OCI-M2 (cell line): ENCODE results near the gene INO80B.
"Not testable (repeated sequence)": the region's sequence is repeated elsewhere in the genome, so short reads cannot be mapped to it uniquely, and the experiment has no call there.

Experiments used
- DNase-seq: peaks from one replicate; lab custom pipeline; 2025; ENCODE audit not compliant: unreplicated experiment; lab: John Stamatoyannopoulos, UW

INO80B gene

DNA sequence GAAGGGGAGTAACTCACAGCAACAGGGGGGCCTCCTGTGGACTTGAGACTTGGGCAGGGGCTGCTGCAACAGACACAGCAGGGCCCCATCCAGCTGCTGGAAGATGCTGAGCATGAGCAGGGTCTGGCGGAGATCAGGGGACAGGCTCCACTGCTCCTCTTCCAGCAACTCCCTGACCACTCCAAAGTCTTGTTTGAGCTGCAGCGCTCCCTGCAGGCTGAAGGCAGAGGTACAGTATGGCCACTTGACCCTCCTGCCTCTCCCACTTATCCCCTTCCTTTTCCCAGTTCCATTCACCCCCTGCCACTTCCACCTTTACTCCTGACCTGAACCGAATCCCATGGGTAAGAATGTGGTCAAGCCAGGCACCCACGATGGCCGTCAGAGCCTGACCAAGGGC lies 20.0 kb downstream of the INO80B start:
- DNase-seq, result no peak

DNA sequence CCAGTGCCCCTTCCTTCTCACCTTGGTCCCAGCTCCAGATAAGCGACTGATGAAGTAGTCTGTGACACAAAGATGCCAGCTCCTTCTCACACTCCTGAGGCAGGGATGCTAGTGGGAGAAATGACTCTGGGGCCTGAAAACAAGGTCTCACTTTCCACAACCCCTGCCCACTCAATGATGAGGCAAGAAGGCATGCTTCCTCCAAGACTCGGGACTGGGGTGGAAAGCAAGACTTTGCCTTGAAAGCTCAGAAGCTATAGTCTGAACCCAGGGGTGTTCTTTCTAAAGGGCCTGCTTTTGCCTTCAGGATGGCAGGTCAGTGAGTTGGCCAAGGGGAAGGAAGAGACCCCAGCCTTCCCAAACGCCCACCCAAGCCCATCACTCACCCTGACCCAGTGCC lies 26.5 kb downstream of the INO80B start:
- no peak for DNase-seq

DNA sequence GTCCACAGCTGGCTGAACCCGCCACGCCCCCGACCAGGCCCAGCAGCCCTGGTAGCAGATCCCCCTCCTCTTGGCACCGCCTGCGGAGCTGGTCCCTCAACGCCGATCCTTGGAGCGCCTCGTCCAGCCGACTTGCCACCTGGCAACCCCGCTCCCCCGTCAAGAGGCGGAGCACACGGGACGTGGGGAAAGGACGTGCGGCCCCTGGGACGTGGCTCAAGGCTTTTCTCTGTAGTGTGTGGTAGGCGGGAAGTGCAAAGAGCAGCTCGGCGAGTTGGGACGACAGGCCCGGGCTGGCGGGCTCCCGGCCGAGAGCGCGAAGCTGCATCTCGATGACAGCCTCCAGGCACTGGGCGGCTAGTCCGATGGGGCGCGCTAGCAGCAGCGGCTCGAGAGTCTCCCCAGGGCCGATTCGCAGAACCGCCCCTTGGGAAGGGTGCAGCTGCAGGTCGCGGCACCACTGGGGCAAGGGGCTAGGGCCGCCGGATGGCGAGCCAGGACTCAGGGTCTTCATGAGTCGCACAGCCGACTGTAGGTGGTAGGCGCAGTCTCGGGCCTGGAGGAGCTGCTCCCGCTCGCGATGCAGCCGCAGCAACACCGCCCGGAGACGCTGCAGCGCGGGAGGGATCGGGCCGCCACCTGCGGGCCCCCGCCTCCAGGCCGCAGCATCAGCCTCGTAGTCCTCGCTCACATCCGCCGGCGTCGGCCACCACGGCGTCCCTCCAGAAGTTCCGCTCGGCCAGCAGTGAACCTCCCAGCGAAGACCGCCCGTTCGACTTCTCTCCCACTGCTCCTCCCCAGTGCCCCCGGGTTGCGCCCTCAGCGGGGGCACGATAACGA lies 27.3 kb downstream of the INO80B start:
- DNase-seq, result no peak

DNA sequence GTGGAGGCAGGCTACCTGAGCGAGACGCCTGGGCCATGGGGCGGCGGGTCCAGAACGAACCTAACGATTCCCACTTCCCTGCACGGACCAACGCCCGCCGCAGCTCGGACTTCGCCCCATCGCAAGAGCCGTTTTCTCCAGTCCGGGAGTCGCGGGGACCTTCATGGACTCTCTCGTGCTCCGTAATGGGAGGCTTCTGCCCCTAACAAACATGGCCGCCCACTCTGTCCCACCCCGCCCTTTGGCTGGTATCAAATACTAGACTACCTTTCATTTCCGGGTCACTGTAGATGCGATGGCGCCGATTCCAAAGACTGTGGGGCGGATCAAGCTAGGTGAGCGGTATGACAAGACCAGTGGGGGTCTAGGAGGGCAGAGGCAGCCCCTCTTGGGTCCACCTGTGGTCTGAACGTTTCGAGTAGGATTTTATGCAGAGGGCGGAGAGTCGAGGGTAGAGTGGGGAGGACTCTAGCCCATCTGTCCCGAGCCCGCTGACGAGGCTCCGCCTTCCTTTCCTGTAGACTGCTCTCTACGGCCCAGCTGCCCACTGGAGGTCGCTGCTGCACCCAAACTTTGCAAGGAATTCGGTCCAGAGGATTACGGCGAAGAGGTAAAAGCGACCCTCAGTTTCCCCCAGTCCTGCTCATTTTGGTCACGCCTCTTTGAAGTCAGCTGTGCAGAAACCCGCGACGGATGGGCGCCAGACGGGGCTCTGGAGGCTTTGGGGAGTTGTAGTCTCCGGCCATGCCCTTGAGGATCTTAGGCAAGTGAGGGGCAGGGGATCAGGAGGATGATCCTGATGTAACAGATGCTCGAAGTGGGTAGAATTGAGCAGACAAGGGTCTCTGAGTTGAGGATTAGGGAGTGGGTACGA lies 28.2 kb downstream of the INO80B start, which contains the start of the genes CCDC142 and TTC31:
TSS of gene CCDC142 (minus strand) at position 198 of the 874 bp plus-strand sequence. CDS start at position 37, 161 bp downstream.
TSS of gene TTC31 (plus strand) at position 281 of the 874 bp plus-strand sequence. CDS start at position 296, 15 bp downstream.
- peak; percentile 93 for DNase-seq

DNA sequence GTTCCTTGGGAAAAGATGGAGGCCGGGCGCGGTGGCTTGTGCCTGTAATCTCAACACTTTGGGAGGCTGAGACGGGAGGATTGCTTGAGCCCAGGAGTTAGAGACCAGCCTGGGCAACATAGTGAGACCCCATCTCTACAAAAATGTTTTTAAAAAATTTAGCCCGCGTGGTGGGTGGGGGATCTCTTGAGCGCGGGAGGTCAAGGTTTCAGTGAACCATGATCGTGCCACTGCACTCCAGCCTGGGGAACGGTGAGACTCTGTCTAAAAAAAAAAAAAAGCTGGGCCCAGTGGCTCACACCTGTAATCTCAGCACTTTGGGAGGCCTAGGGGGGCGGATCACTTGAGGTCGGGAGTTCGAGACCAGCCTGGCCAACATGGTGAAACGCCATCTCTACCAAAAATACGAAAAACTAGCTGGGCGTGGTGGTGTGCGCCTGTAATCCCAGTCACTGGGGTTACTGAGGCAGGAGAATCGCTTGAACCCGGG lies 28.8 kb downstream of the INO80B start:
- DNase-seq, result not testable (repeated sequence)

DNA sequence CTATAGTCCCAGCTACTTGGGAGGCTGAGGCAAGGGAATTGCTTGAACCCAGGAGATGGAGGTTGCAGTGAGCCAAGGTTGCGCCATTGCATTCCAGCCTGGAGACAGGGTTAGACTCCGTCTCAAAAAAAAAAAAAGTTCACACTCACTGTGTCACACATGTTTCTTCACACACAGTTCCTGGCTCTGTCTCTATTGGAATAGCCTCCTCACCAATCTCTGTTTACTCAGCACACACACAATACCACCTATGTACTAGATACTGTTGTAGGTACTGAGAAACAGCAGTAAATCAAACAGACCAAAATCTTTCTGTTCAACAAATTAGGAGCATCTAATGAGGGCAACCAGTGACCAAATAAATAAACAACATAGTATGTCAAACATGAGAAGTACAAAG lies 31.3 kb downstream of the INO80B start:
- DNase-seq, result no peak

DNA sequence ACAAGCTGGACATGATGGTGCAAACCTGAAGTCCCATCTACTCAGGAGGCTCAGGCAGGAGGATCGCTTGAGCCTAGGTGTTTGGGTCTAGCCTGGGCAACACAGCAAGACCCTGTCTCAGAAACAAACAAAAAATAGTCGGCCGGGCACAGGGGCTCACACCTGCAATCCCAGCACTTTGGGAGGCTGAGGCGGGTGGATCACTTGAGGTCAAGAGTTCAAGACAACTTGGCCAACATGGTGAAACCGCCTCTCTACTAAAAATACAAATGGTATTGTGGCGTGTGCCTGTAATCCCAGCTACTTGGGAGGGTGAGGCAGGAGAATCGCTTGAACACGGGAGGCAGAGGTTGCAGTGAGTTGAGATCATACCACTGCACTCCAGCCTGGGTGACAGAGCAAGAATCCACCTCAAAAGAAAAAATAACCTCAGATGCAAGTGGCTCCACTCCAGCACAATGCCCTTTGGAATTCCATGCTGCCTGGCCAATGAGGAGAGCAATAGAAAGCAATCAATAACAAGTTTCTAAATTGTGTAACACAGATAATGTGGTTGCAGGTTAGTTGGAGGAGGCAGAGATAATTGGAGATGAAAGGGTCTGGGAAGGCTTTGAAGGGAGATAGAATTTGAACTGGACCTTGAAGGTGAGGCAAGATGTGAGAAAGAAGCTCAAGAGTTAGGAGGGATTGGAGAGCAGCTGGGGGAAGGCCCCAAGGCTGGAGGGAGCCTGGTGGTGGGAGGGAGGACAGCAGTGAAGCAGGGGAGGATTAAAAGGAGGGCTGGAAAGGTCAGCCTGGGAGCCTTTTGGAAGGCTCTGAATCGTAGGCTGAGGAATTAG lies 34.0 kb downstream of the INO80B start:
- no peak for DNase-seq

DNA sequence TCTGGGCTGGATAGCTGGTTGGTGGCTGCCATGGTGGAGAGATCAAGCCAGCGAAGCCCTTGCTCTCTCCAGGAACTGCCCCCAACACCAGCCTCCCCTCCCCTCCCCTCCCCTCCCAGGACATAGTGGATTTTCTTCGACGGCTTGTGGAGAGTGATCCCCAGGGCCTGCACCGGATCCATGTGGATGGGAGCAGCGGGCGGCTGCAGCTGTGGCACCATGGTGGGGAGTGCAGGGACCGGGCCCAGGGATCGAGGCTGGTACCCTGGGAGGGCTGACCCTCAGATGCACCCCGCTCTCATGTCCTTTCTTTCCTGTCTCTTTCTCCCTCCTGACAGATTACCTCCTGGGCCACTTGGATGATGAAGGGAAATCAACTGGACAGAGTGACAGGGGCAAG lies 35.0 kb downstream of the INO80B start:
- DNase-seq, result no peak

DNA sequence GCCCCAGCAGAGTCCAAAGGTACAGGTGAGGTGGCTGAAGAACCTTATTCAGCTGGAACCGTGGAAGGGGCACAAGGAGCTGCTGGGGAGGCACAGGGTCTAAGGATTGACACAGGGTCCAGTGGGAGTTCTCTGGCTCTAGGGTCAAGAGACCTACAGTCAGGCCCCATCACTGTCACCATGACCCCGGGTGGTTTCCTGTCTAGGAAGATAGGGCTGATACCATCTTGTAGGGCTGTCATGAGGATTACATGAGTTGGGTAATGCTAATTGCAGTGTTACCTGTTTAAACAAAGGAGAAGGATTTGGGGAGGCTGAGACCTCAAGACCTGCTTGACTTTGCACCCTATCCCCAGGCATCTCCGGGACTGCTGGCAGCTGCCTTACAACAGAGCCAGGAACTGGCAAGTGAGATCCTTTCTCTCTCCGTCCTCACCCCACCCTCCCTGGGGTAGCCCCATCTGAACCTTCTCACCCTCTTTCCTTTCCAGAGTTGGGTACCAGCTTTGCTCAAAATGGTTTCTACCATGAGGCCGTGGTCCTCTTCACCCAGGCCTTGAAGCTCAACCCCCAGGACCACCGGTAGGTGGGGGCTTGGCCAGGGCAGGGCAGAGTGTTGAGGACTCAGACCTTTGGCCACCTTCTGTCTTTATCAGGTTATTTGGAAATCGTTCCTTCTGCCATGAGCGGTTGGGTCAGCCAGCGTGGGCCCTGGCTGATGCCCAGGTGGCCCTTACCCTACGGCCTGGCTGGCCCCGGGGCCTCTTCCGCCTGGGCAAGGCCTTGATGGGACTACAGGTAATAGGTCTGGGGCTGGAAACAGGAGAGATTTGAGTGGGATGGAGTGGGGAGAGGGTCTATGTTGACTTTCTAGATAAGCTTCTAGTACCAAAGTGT lies 37.0 kb downstream of the INO80B start:
- no peak for DNase-seq

DNA sequence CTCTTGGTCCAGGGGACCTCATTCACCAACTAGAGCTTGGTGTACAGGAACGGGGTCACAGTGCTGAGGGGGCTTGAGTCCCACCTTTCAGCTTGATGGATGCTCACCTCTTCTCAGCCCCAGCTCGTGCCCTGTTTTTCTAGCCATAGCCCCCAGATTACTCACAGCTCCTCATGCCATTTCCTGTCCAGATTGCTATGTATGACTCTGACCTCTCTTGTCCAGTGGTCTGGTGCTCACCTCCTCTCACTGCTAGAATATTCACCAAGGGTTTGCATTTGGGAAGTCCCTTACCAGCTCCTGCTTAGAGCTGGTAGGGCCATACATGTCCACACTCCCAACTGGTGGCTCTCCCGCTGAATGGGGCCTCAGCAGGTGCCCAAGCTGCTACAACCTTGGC lies 38.7 kb downstream of the INO80B start:
- no peak for DNase-seq

DNA sequence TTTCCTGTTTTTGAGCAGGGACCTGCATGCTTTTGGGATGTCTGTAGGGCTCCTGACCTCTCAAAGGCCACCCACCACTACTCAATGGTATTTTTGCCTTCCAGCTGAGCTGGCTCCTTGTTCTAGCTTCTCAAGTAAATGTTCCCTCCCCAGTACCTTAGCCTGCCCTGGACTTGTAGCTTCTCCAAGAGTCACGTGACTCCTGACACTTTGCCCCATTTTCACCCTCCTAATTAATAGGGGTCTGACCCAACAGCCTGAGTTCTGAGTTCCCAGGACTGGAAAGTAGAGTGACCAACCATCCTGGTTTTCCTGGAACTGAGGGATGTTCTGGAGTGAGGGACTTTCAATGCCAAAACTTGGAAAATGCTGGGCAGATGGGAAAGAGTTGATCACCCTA lies 40.6 kb downstream of the INO80B start:
- DNase-seq, result no peak

DNA sequence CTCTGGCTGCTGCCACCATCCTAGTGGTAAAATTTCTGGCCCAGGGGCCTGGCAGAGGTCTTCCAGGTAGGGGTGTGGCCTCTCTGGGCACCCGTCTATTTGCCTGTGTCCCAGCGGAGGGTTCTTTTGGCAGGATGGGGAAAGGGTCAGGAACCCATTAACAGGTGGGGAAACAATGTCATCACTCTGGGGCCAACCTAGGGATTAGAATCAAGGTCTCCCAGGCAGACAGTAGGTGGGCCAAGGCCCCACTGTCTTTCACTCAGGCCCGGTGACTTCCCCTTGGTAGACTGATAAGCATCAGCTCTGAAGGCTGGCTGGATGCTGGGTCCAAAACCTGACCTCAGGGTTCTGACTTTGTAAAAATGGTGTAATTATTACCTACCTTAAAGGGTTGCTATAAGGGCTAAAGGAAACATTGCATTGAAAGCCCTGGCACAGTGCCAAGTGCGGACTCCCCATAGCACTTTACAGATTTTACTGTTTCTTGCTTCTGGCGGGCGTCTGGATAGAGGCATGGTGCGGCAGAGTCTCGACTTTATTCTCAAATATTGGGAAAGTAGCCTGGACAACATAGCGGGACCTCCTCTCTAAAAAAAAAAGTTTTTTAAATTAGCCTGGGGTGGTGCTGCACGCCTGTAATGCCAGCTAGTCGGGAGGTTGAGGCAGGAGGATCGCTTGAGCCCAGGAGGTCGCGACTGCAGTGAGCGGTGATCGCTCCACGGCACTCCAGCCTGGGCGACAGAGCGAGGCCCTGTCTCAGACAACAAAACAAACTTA lies 42.3 kb downstream of the INO80B start:
- DNase-seq, result no peak

DNA sequence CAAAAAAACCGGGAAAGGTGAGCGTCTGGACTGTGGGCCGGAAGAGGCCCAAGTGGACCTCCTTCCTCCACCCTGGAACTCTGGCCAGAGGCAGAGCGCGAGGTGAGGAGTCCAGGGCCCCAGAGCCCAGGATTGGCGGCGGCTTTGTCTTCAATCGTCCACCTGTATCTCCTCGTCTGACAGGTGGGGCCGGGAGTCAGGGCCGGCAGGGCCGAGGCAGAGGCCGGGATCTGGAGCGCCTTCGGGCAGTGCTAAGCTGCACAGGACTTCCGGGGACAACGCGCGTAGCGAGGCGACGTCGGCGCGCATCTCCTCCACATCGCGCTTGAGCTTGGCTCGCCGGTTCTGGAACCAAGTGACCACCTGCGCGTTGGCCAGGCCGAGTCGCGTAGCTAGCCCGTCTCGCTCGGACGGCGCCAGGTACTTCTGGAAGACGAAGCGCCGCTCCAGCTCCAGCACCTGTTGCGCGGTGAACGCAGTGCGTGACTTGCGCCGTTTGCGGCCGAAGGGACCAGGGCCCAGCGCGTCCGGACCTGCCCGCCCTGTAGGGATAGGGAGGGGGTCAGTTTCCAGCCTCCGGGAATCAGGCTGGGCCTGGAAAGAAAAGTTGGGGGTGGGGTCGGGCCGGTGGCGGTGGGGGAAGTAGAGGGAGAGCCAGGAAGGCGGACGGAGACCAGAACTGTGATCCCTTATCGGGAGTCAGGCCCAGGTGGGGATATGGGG lies 43.1 kb downstream of the INO80B start:
- DNase-seq, result no peak

DNA sequence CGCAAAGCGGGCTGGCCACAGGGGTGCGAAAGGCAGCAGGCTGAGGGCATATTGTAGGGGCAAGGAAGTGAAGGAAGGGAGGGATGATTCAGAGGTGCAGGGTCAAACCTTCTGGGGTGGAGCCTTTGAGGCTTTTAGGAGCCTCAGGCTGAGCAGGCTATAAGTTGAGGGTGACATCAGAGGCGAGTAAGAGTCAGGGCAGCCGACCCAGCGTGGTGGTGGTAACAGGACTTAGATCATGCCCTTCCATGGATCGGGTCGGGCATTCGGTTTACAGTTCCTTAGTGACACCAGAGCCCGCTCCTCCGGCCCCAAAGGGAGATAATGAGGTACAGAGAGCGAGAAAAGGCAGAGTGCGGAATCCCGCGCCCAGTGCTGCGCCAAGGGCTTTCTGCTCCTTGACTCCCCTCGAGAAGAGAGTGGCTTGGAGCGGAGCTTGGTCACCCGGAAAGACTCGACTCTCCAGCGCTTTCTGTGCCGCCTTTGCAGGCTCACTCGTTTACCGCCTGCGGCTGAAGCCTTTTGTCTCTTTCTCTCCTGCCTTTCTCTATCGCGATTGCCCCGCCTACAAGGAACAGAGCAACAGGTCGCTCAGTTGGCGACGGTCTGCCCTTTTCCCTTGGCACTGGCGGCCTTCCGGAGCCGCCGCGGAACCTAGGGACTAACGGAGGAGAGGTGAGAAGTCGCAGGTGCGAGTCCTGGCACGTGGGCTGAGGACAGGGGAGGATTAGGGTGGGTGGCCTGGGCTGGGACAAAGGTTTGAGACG lies 43.8 kb downstream of the INO80B start:
- no peak for DNase-seq

DNA sequence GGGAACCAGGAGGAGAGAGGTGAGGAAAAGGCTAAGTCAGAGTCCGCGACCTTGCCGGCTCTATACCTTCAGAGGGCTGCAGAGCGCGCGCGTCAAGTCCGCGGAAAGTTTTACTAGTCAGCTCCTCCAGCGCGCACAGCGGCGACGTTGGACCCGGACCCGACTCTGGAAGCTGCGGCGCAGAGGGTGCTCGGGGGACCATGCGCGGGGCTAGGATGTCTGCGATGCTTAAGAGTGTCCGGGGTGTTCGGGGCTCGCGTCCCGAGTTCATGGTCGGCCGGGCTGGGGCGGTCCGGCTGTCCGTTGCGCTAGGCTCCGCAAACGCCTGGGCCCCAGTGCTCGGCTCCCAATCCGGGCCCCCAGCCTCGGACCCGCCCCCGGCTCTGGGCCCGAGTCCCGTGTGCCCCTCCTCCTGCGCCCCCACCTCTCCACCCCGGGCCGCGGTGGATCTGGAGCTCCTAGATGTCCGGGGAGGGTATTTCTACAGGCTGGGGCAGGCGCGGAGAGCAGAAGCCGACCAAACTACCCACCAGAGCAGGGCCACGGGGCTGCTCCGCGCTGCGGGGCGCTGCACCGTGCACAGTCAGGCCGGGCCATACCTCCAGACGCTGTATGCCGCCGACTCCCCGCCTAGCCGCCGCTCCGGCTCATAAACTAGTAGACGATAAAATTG lies 44.5 kb downstream of the INO80B start, which contains the start of gene LBX2:
TSS of gene LBX2 (minus strand) at position 337 of the 673 bp plus-strand sequence. CDS start at position 271, 66 bp downstream.
- DNase-seq, result no peak

DNA sequence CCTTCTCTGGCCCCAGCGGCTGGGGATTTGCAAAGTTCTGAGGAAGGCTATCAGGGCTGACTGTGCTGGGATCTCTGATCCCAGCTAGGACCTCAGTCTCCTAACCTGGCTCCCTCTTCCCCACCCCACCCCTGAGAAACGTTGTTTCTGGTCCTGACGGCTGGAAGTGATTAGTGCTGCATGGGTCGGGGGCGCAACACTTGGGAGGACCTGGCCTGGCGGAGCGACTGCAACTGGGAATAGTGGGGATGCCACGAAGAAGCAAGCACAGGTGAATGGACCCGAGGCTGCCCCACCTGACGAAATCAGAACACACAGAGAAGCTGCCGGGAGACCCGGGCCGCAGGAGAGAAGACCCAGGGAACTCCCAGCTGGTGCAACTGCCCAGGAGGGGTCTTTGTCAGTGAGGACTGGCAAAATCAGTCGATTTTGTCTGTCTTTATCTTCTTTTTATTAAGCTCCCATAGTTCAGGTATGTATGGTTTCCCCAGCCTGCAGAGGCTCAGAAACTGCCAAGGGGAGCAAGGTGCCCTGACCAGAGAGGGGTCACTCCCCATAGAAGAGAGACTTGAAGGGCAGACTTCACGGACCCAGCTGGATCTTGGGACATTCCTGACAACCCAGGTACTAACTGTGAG lies 45.2 kb downstream of the INO80B start:
- no peak for DNase-seq

DNA sequence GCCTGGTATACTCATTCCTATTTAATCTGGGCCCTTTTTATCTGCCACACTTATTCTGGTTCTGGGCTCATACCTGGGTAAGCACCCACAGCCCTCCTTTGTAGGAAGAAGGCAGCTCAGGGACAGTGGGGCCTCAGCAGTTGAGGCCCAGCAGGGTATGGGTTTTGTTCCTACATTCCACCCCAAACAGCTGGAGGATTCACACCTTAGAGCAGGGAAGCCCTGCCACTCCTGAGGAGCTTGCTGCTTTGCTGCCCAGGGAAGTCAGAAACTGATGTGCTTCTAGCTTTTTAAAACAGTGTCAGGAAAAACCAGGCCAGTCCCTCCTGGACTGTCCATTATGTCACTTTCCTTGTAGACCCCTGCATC lies 45.7 kb downstream of the INO80B start:
- no peak for DNase-seq
